Measurements from ENCODE around the gene GRIA3.
"Not testable (repeated sequence)": the region's sequence is repeated elsewhere in the genome, so short reads cannot be mapped to it uniquely, and the experiment has no call there.

The GRIA3 gene

DNA sequence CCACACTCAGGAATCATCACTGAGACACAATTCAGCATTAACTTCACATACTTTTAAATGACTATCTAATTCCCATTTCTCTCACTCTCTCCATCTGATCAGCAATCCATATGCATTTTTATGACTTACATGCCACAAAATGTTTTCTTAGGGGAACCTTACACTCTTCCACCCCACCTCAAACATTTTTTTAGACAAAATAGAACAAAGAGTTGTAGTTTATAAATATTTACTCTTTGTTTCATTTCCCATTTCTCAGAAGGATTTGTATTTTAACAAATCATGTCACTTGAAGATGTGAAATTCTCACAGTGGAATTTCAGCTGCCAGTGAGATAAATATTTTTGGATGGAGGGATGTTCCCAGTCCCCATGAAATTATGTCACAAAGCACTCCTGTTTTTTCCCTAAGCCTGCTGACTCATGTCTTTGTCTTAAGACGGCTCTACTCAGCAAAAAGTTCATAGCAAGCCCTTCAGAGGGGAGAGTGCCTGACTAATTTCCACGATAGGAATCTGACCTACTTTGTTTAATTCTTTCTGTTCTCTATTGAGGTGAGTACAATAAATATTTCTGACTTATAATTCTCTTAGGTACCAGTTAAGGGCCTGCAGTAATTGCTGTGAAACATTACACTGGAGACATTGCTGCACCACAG, 291.1 kb downstream of the GRIA3 start:
- DNase-seq: peak; percentile 30

DNA sequence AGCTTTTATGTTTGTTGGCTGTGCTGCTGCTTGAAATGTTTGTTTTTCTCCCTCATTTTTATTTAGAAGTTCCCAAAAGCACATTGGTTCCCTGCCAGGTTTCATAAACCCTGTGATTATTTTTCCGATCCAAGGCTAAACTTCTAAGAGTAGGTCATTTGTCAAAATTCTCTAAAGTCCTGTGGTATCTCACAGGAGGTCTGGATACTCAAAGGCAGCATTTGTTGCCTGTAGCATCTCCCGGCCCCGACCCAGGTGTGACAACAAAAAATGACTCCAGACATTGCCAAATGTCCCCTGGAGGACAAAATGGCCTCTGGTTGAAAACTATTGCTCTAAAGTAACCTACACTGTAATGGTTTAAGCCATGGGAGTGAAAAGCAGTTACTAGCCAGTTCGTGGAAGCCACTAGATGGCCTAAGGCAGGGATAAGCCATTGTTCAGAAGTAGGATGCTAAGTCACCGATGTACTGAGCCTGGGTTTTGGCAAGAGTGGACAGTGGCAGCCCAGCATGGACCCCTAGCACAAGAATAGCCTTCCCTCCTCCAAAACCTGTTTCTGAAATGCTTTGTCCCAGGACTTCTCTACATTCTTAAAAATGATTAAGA, 292.6 kb downstream of the GRIA3 start:
- no peak for DNase-seq

DNA sequence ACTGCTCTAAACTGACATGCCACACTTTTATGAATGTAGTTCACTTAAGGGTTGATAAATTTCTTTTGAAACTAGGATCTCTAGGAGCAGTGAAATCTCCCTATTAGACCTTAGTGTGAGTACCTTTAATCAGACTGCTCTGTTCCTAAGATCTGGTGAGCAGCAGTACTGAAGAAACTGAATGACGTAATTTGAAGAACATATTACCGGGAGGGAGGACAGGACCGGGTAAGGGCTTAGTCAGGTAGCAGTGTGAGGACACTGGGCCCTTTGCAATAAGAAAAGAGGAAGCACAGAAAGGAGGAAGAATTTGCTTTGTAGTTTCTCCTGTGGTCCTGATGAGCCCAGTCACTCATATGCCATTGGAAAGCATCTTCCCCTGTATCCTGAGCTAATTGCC, 293.6 kb downstream of the GRIA3 start:
- DNase-seq: no peak

DNA sequence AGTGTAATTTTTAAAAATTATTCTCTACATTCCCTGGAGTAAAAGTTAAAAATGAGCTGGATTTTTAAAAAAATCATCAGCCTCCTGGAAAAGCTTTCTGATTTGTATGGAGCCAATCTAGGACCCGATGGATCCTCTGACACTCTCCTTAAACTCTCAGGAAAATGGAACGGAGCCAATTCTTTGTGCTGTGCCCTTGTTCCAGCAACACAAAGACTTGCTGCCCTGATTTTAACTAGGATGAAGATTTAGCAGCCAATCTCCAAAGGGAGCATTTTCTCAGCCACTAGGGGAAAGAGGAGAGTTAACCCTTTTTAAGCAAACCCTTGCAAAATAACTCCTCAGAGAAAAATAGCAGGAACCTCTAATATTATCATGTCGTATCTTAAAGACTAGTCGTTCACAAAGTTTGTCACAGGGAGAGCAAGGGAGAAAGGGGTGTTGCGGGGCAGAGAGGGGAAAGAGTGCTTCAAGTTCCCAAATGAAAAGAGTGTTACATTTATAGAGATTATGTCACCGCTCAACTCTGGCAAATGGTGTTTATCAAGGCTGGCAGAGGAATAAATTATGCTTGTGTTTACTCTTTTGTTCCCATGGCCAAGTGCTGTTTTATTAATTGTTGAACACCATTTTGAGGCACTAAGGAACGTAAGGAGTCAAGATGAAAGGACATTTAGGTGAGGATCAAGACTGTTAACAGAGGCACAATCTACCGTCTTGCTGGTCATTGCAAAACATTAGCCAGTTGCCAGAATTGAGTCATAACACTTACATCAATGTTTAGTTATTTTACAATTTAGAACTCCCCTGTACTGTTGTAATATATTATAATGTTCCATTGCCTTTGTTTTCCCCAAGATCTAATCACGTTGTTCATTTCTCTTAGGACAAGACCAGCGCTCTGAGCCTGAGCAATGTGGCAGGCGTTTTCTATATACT, 298.1 kb downstream of the GRIA3 start:
- DNase-seq: peak; percentile 16

DNA sequence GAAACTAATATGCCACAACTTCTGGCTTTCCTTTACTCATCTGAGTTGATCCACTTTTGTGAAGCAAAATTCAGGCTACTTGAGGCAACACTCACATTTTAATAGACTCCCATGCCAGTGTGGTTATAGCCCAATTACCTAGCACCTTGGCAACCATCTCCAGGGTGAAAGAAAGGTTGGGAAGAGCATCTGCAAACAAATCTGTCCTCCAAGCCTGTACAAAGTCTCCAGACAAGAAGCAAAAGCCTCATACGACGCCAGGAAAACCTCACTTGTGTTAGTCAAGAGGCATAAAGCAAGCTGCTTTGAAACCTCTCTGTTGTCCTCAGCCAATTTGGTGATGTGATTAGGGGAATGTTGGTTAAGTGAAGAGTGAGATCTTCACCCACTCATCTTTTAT, 302.2 kb downstream of the GRIA3 start:
- DNase-seq: no peak

DNA sequence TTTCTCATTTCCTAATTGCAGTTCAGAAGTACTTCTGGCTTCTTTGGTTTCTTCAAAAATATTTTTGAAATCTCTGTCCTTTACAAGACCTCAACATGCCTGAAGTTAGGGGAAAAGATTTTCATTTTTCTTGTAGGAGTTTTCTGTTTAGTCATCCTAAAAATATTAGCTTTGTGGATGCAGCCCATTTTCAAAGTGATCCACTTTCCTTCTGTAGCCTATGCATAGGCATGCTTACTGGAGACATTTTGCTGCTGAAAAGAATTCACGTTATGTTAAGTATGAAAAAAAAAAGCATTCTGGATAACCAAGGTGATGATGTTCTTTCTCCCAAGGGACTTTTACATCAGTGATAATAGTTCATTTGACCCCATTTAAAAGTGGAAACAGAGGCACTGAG, 303.2 kb downstream of the GRIA3 start:
- peak; percentile 64 for DNase-seq

DNA sequence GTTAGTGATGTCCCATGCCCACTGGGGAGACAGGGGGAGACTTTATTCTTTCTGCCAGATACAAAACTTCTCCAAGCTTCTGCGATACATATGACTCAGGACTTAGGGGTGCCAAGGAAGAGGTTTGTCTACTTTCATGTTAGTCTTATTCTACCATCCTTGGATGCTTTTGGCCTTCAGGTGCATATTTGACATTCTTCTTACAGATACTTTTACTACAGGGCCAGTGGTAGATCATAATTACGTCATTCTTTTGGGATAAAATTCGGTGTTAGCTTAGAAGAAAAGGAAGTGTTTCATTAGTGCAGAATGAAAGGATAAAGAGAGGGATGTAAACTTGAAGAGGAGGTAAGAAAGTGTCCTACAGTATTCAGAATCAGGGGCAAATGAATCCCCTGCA, 303.6 kb downstream of the GRIA3 start:
- DNase-seq: peak; percentile 34

DNA sequence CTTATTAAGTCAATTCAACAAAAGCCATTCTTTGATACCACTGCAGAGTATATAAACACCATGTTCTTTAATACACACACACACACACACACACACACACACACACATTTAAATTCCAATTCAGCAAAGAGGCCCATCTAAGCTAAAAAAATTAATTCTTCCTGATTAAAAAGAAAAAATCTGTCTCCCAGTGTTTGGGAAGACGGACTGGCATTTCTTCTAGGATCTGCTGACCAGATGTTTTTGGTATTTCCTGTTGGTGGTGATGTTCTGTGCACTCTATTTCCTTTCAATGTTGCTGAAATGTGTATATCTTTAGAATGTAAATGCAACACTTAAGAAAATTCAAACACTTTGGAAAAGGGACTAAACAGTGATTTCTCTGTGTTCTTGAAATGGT, 304.9 kb downstream of the GRIA3 start:
- DNase-seq: peak; percentile 34

DNA sequence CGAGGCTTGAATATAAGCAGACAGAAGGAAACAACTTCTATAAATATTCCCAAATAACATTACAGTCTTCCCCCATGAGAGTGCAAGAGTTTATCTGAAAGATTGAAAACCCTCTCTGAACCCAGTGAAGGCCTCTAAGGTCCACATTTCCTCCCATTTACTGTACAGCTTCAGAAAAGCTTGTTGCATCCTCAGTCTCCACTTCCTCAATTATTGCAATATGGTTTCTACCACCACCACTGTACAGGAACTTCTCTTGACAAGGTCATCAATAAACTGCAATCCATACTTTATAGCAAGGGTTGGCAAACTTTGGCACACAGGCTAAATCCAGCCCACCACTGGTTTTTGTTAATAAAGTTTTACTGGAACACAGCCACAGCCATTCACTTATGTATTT, 309.8 kb downstream of the GRIA3 start:
- DNase-seq: no peak

DNA sequence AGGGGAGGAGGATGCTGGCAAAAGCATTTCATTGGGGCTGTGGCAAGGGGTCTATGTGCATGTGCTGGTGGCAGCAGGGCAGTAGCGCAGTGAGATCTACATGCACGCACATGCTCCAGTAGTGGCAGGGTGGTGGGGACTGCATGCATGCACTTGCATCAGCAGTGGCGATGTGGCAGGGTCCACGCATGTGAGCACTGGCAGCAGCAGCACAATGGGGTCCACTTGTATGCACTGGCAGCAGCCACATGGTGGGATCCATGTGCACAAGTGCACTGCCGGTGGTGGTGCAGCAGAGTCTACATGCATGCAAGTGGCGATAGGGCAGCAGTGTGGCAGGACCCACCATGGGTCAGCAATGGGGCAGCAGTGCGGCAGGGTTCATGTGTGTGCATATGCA, 315.7 kb downstream of the GRIA3 start:
- no peak for DNase-seq

DNA sequence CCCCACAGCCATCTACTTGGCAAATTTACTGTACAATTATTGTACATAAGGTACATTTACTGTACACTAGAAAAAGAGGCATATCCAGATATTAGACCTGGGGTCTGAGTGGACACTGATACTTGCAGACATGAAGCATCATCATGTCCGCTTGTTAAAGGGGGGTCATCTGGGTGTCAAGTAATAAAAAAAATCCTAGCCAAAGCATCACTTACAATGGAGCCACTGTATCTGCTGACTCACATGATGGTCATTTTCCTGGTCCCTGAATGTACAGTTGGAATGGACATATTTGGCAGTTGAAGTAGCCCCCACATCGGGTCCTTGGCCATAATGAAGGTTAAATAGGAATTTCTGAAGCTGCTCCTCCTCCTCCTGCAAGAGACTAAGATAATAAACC, 320.0 kb downstream of the GRIA3 start:
- no peak for DNase-seq

DNA sequence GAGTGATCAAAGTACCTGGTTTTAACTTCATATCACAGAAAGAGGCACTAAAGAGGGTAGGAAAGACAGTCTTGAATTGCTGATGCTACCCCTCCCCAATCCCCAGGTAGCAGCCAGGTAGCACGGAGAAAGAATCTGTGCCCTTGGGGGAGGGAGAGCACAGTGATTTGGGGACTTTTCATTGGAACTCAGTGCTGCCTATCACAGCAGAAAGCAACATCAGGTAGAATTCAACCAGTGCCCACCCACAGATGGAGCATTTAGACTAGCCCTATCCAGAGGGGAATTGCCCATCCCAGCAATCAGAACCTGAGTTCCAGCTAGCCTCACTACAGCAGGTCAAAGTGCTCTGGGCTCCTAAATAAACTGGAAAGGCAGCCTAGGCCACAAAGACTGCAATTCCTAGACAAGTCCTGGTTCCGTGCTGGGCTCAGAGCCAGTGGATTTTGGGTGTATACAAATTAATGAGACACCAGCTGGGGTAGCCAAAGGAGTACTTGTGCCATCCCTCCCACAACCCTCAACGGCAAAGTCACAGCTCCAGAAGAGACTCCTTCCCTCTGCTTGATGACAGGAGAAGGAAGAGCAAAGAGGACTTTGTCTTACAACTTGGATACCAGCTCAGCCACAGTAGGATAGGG, 320.7 kb downstream of the GRIA3 start:
- DNase-seq: no peak

DNA sequence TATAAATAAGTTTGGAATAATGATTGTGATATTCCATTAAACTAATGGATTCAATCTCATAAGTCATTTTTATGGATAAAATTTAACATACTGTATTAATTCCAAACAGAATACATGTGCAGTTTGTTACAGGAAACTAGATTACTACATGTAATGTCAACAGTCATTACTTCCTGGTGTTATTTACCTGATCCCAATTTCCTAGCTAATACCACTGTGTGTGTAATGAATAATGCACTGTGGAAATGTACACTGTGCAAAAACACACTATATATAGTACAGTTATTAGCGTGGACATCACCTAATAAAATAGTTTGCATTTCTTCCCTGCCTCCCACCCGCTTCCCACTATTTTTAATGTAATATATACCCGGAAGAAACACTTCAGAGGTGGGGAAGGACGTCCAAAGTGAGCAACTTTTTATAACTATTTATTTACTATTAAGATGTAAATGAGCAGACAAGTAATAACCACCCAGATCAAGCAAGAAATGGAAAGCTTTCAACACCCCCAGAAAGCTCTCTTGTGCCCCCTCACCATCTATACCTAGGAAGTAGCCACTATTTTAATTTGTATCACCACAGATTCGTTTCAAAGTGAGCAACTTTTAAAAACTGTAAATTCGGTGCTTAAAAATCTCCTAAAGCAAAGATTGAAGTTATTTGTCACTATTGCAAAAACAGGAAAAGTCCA, 329.7 kb downstream of the GRIA3 start:
- no peak for DNase-seq

DNA sequence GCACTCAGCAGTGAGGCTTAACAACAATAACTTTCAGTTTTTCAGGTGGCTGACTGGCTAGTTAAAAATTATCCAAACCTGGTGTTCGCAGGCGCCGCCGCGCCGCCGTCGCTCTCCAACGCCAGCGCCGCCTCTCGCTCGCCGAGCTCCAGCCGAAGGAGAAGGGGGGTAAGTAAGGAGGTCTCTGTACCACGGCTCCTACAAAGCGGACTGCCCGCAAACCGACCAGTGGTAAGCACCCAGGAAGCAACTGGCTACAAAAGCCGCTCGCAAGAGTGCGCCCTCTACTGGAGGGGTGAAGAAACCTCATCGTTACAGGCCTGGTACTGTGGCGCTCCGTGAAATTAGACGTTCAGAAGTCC, 330.2 kb downstream of the GRIA3 start:
- DNase-seq: not testable (repeated sequence)

DNA sequence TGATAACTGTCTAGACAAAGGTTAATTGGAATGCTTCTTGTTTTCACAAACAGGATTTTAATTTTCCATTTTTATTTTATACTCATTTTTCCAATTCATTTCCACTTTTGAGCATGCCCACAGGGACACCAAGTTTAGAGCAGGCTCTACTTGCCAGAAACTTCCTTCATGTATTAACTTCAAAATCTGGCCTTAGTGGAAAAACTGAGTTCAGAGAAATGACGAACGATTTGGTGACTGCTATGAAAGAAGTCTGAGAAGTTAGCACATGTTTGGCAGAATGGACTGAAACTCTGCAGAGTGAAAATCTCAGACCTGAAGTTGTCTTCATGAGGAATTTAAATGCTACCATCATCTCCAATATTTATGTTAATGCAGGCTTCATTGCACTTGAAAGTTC, 334.7 kb downstream of the GRIA3 start:
- no peak for DNase-seq

DNA sequence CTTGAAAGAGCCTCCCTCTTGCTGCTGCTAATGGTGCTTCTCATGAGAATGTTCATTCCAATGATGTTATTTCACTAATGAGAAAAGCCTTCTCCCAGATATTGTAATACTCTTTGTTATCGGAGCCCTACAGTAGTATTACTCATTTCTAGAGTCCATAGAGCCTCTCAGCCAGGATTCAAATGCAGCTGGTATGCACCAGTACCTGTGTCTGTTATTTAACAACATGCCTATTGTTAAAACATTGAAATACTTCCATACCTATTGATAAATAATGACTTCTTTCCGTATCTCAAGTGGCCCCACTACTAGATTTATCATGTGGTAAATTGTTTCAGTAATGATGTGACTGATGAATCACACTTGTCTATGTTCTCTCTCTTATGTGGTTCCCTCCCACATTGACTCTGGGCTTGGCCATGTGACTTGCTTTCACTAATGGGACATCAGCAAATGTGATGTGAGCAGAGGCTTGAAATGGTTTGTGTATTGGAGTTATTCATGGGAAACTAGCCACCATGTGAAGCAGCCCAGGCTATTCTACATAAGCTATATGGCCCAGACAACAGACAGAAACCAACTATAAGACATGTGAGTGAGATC, 341.1 kb downstream of the GRIA3 start:
- peak; percentile 1 for DNase-seq

DNA sequence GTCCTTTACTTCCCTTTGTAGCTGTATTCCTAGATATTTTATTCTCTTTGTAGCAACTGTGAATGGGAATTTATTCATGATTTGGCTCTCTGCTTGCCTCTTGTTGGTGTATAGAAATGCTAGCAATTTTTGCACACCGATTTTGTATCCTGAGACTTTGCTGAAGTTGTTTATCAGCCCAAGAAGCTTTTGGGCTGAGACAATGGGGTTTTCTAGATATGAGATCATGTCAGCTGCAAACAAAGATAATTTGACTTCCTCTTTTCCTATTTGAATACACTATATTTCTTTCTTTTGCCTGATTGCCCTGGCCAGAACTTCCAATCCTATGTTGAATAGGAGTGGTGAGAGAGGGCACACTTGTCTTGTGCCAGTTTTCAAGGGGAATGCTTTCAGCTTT, 346.6 kb downstream of the GRIA3 start:
- DNase-seq: not testable (repeated sequence)
